Erythroblast (primary cell): ENCODE results near the gene YWHAH.

Source experiments
- GATA1 ChIP-seq: IDR thresholded peaks from 2 replicates; pipeline ENCODE4 v1.6.1; 2011; ENCODE audit warnings: low read depth, mild to moderate bottlenecking, control low read depth, low read length, moderate library complexity
- POLR2A ChIP-seq: IDR thresholded peaks from 2 replicates; pipeline ENCODE4 v1.6.1; 2011; ENCODE audit warnings: mild to moderate bottlenecking, low read length

DNA sequence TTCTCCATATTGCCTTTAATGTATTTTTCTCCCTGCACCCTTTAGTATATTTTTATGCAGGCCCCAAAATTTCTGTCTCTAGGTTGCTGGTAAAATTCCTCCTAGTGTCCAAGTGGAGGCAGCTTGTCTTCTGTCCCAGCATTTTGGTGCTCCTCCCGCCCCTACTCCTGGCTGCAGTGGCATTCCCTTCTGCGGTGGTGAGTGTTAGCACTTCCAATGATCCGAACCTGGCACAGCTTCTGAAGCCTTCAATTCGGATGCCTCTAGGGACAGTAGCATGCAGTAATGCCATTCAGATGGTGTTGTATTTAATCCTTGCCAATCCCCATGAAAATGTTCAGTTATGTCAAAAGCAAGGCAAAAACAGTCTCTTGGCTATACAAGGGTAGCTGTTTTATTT, 5.9 kb downstream of the YWHAH start:
- TF ChIP-seq POLR2A (no peak), GATA1 (no peak)
